ENCODE measurements around the gene ACTG1. TPM values are rescaled to one million over a fixed set of nuclear protein-coding genes. Genes with fewer than 3 reads are reported as not detected.
A peak's percentile ranks its signal among the peaks of the same experiment; 100 is the strongest.

The ACTG1 gene
- total and polyA plus RNA-seq, 2 of the 13 experiments (the other 11 are each of a cell fraction or from before 2014, with no cell fraction given) = 973 to 1,138 TPM

GRCh38 chr17:81468111-81468769 is 44.4 kb downstream of the ACTG1 start (continued):
- TF ChIP-seq ZBTB2 (CRISPR knock-in tag; IDR thresholded peaks at IDR 0.05; ENCODE audit: low read depth) (no peak), ZBTB21 (CRISPR knock-in tag; IDR thresholded peaks at IDR 0.05) (no peak), SRSF1 (optimal IDR thresholded peaks at IDR 0.05; ENCODE audit: low read depth, low read length) (no peak), JUNB (CRISPR knock-in tag; IDR thresholded peaks at IDR 0.05; ENCODE audit: borderline replicate concordance) (no peak), IRF1 (CRISPR knock-in tag; IDR thresholded peaks at IDR 0.05; ENCODE audit: low read depth) (no peak), ZNF713 (CRISPR knock-in tag; IDR thresholded peaks at IDR 0.05) (no peak), ZNF431 (CRISPR knock-in tag; IDR thresholded peaks at IDR 0.05; ENCODE audit: borderline replicate concordance, low read depth) (no peak), ZNF512B (CRISPR knock-in tag; IDR thresholded peaks at IDR 0.05; ENCODE audit: borderline replicate concordance) (no peak; the same call in 1 of the 2 replicates), MZF1 (CRISPR knock-in tag; IDR thresholded peaks at IDR 0.05; ENCODE audit: borderline replicate concordance) (no peak), SP2 (CRISPR knock-in tag; IDR thresholded peaks at IDR 0.05) (no peak), FOXA3 (CRISPR knock-in tag; IDR thresholded peaks at IDR 0.05) (0 out of 2 replicates have a peak, but pooled peaks have one; percentile 5), ZNF883 (CRISPR knock-in tag; IDR thresholded peaks at IDR 0.05; ENCODE audit: not compliant biosample characterization) (peak; percentile 52), DRAP1 (CRISPR knock-in tag; IDR thresholded peaks at IDR 0.05) (no peak), ZNF12 (CRISPR knock-in tag; IDR thresholded peaks at IDR 0.05) (no peak), ZNF652 (CRISPR knock-in tag; IDR thresholded peaks at IDR 0.05; ENCODE audit: borderline replicate concordance, low read depth) (peak; percentile 99), ZNF557 (CRISPR knock-in tag; IDR thresholded peaks at IDR 0.05) (no peak), PHF20 (CRISPR knock-in tag; IDR thresholded peaks at IDR 0.05) (no peak), ZSCAN21 (CRISPR knock-in tag; IDR thresholded peaks at IDR 0.05; ENCODE audit: borderline replicate concordance) (no peak), HNRNPL (IDR thresholded peaks at IDR 0.05; ENCODE audit: low read depth, low read length) (peak; percentile 95), IKZF4 (CRISPR knock-in tag; IDR thresholded peaks at IDR 0.05; ENCODE audit: borderline replicate concordance, low read depth, not compliant biosample characterization) (no peak), YY1 (IDR thresholded peaks at IDR 0.05; ENCODE audit: insufficient read depth, insufficient replicate concordance, low read depth, low read length) (peak; percentile 38), MIXL1 (CRISPR knock-in tag; IDR thresholded peaks at IDR 0.05) (no peak), CBX2 (IDR thresholded peaks at IDR 0.05; ENCODE audit: low read depth, low read length) (no peak), CBX2 (CRISPR knock-in tag; IDR thresholded peaks at IDR 0.05; ENCODE audit: low read depth) (no peak), NBN (conservative IDR thresholded peaks at IDR 0.05) (no peak)
